Activated T-helper 1 cell treated with anti-CD3 and anti-CD28 coated beads, Interleukin-12 subunit alpha, Interleukin-12 subunit beta, Interleukin-2, Interleukin-4 antibody, amounts not matched to agents 30 ng/mL and 10 ng/mL and 1 ng/mL, durations not matched to agents 14 hours and 24 hours and 36 hours (primary cell): Measurements from ENCODE around the gene FAM149B1. TPM values are rescaled to one million over a fixed set of nuclear protein-coding genes. Genes with fewer than 3 reads are reported as not detected.
A peak's percentile ranks its signal among the peaks of the same experiment; 100 is the strongest.

Experiments used
- DNase-seq: peaks from one replicate; pipeline ENCODE4 v3.0.0; 2021; ENCODE audit warnings: low spot score
- H3K27ac Mint-ChIP-seq: one replicate; pipeline ENCODE4 v1.8.0; 2021; ENCODE audit warnings: mild to moderate bottlenecking, mixed read lengths
- H3K27me3 Mint-ChIP-seq: one replicate; pipeline ENCODE4 v1.8.0; 2022; ENCODE audit warnings: mild to moderate bottlenecking, moderate library complexity, mixed read lengths; ENCODE audit not compliant: insufficient read depth
- H3K36me3 Mint-ChIP-seq: one replicate; pipeline ENCODE4 v1.8.0; 2021; ENCODE audit warnings: low read depth, mixed read lengths
- H3K4me1 Mint-ChIP-seq: one replicate; pipeline ENCODE4 v1.8.0; 2021; ENCODE audit warnings: low read depth, mixed read lengths
- H3K4me3 Mint-ChIP-seq: one replicate; pipeline ENCODE4 v1.8.0; 2021; ENCODE audit warnings: mild to moderate bottlenecking, moderate library complexity, mixed read lengths
- H3K9me3 Mint-ChIP-seq: one replicate; pipeline ENCODE4 v1.8.0; 2021; ENCODE audit warnings: mixed read lengths
- intact Hi-C: fragments of 100-400 bp; cut with micrococcal nuclease; formaldehyde crosslinking; loops from one replicate; pipeline ENCODE4 v1.15.1; 2024
- total RNA-seq: library from RNA; stranded (reverse); gene quantifications from 2 replicates; pipeline ENCODE4 v1.2.3, GENCODE V29; 2022

FAM149B1 gene
- total RNA-seq, 1 donor from 2014 or later: 11.1 TPM

- Mint-ChIP-seq H3K4me1 (peaks cover 12% of the 10 kb centered on the region), H3K4me3 (no peak overlapping the region), H3K36me3 (peaks cover 36% of the 10 kb centered on the region), H3K9me3 (peaks cover 4% of the 10 kb centered on the region), H3K27ac (no peak overlapping the region), H3K27me3 (no peaks in the 10 kb centered on the region)
- no peak for DNase-seq
- intact Hi-C loops: no loop called here
Observed at GRCh38 chr10:73156054-73156453, 11.9 kb upstream of the FAM149B1 start.

GRCh38 chr10:73159038-73159648, 8.8 kb upstream of the FAM149B1 start:
- peaks cover 38% of the 10 kb centered on the region for H3K36me3 Mint-ChIP-seq
- H3K27ac Mint-ChIP-seq: no peak overlapping the region
- no peaks in the 10 kb centered on the region for H3K9me3 Mint-ChIP-seq
- H3K27me3 Mint-ChIP-seq: no peaks in the 10 kb centered on the region
- intact Hi-C loops: loop anchor here (1.0 kb wide), 3 partner anchors 8 to 795 kb away; partner anchors contain the start of gene P4HA1
- peak; percentile 21 for DNase-seq
- H3K4me1 Mint-ChIP-seq: peaks cover 40% of the 10 kb centered on the region
- H3K4me3 Mint-ChIP-seq: no peak overlapping the region

GRCh38 chr10:73161079-73161478, 6.8 kb upstream of the FAM149B1 start:
- Mint-ChIP-seq H3K36me3 (peaks cover 41% of the 10 kb centered on the region), H3K9me3 (no peaks in the 10 kb centered on the region), H3K4me1 (peaks cover 51% of the 10 kb centered on the region), H3K27me3 (no peaks in the 10 kb centered on the region), H3K27ac (no peak overlapping the region), H3K4me3 (no peak overlapping the region)
- intact Hi-C loops: loop anchor here (10.0 kb wide), 1 partner anchor 1076 kb away; the partner anchor contains the start of gene SPOCK2
- no peak for DNase-seq

GRCh38 chr10:73161662-73162061, 6.3 kb upstream of the FAM149B1 start:
- H3K4me1 Mint-ChIP-seq: peaks cover 57% of the 10 kb centered on the region
- DNase-seq: no peak
- H3K27me3 Mint-ChIP-seq: no peaks in the 10 kb centered on the region
- H3K9me3 Mint-ChIP-seq: no peaks in the 10 kb centered on the region
- intact Hi-C loops: loop anchor here (10.0 kb wide), 1 partner anchor 1077 kb away; the partner anchor contains the start of gene SPOCK2
- H3K36me3 Mint-ChIP-seq: peaks cover 39% of the 10 kb centered on the region
- H3K27ac Mint-ChIP-seq: no peak overlapping the region
- H3K4me3 Mint-ChIP-seq: no peak overlapping the region

- Mint-ChIP-seq H3K27me3 (no peaks in the 10 kb centered on the region), H3K36me3 (peaks cover 44% of the 10 kb centered on the region), H3K27ac (no peak overlapping the region), H3K4me1 (peaks cover 67% of the 10 kb centered on the region), H3K9me3 (no peaks in the 10 kb centered on the region), H3K4me3 (no peak overlapping the region)
- intact Hi-C loops: loop anchor here (10.0 kb wide), 1 partner anchor 1078 kb away; the partner anchor contains the start of gene SPOCK2
- DNase-seq: no peak
Observed at GRCh38 chr10:73163096-73163495, 4.8 kb upstream of the FAM149B1 start.

- Mint-ChIP-seq H3K4me1 (peaks cover 52% of the 10 kb centered on the region), H3K9me3 (no peaks in the 10 kb centered on the region), H3K27me3 (no peaks in the 10 kb centered on the region), H3K4me3 (peak overlapping the region; percentile 99), H3K27ac (peak overlapping the region; percentile 99), H3K36me3 (peaks cover 29% of the 10 kb centered on the region)
- intact Hi-C loops: loop anchor here (1.0 to 10.0 kb wide), 6 partner anchors 8 to 1082 kb away; partner anchors contain the start of genes CFAP70, MCU, PPP3CB and SPOCK2
- no peak for DNase-seq
Observed at GRCh38 chr10:73166972-73167371, 947 bp upstream of the FAM149B1 start.

GRCh38 chr10:73167458-73167782, 499 bp upstream of the FAM149B1 start:
- Mint-ChIP-seq H3K9me3 (no peaks in the 10 kb centered on the region), H3K27me3 (no peaks in the 10 kb centered on the region), H3K36me3 (peaks cover 26% of the 10 kb centered on the region), H3K4me1 (peaks cover 47% of the 10 kb centered on the region), H3K27ac (peak overlapping the region; percentile 99), H3K4me3 (peak overlapping the region; percentile 99)
- intact Hi-C loops: loop anchor here (1.0 to 10.0 kb wide), 6 partner anchors 8 to 1083 kb away; partner anchors contain the start of genes CFAP70, MCU, PPP3CB and SPOCK2
- peak; percentile 4 for DNase-seq

GRCh38 chr10:73168465-73168803, 515 bp downstream of the FAM149B1 start:
- intact Hi-C loops: loop anchor here (1.0 to 10.0 kb wide), 9 partner anchors 72 to 1084 kb away; partner anchors contain the start of genes CFAP70, MCU, MRPS16 and P4HA1
- Mint-ChIP-seq H3K36me3 (peaks cover 22% of the 10 kb centered on the region), H3K4me3 (peak overlapping the region; percentile 94), H3K4me1 (peaks cover 37% of the 10 kb centered on the region), H3K27ac (peak overlapping the region; percentile 91), H3K9me3 (no peaks in the 10 kb centered on the region), H3K27me3 (no peaks in the 10 kb centered on the region)
- no peak for DNase-seq

GRCh38 chr10:73169320-73169719, 1.4 kb downstream of the FAM149B1 start:
- no peaks in the 10 kb centered on the region for H3K9me3 Mint-ChIP-seq
- no peaks in the 10 kb centered on the region for H3K27me3 Mint-ChIP-seq
- DNase-seq: no peak
- peaks cover 33% of the 10 kb centered on the region for H3K4me1 Mint-ChIP-seq
- intact Hi-C loops: loop anchor here (5.0 to 10.0 kb wide), 5 partner anchors 188 to 1085 kb away; partner anchors contain the start of genes CFAP70, MCU, PPP3CB and SPOCK2
- peak overlapping the region; percentile 30 for H3K4me3 Mint-ChIP-seq
- H3K36me3 Mint-ChIP-seq: peaks cover 18% of the 10 kb centered on the region
- H3K27ac Mint-ChIP-seq: no peak overlapping the region

- H3K9me3 Mint-ChIP-seq: no peaks in the 10 kb centered on the region
- H3K36me3 Mint-ChIP-seq: peaks cover 5% of the 10 kb centered on the region
- peaks cover 7% of the 10 kb centered on the region for H3K4me1 Mint-ChIP-seq
- H3K27me3 Mint-ChIP-seq: no peaks in the 10 kb centered on the region
- intact Hi-C loops: no loop called here
- no peak overlapping the region for H3K27ac Mint-ChIP-seq
- H3K4me3 Mint-ChIP-seq: no peak overlapping the region
- no peak for DNase-seq
Observed at GRCh38 chr10:73172867-73173266, 4.9 kb downstream of the FAM149B1 start.

GRCh38 chr10:73174148-73174925, 6.4 kb downstream of the FAM149B1 start:
- H3K27ac Mint-ChIP-seq: no peak overlapping the region
- H3K36me3 Mint-ChIP-seq: peaks cover 6% of the 10 kb centered on the region
- H3K4me1 Mint-ChIP-seq: no peaks in the 10 kb centered on the region
- DNase-seq: no peak
- no peak overlapping the region for H3K4me3 Mint-ChIP-seq
- no peaks in the 10 kb centered on the region for H3K27me3 Mint-ChIP-seq
- intact Hi-C loops: no loop called here
- no peaks in the 10 kb centered on the region for H3K9me3 Mint-ChIP-seq

GRCh38 chr10:73182568-73182967, 14.6 kb downstream of the FAM149B1 start:
- no peak overlapping the region for H3K27ac Mint-ChIP-seq
- intact Hi-C loops: no loop called here
- H3K27me3 Mint-ChIP-seq: no peaks in the 10 kb centered on the region
- no peak overlapping the region for H3K4me3 Mint-ChIP-seq
- no peak for DNase-seq
- H3K4me1 Mint-ChIP-seq: no peaks in the 10 kb centered on the region
- peaks cover 6% of the 10 kb centered on the region for H3K9me3 Mint-ChIP-seq
- H3K36me3 Mint-ChIP-seq: peaks cover 20% of the 10 kb centered on the region

- Mint-ChIP-seq H3K4me3 (no peak overlapping the region), H3K27ac (no peak overlapping the region), H3K9me3 (peaks cover 6% of the 10 kb centered on the region), H3K4me1 (no peaks in the 10 kb centered on the region), H3K27me3 (peaks cover 2% of the 10 kb centered on the region), H3K36me3 (peaks cover 16% of the 10 kb centered on the region)
- intact Hi-C loops: no loop called here
- DNase-seq: no peak
Observed at GRCh38 chr10:73183667-73184281, 15.9 kb downstream of the FAM149B1 start.
